GM23338 (cell line): ENCODE results near the gene SMYD3. TPM values are rescaled to one million over a fixed set of nuclear protein-coding genes. Genes with fewer than 3 reads are reported as not detected.

Experiments
- ATAC-seq: fragments of 200-7000 bp; cut with Tn5 transposase; 3 replicates; pipeline ENCODE4 v1.9.1; 2020
- DNase-seq: peaks from one replicate; pipeline ENCODE4 v3.0.0-alpha.2; 2015; ENCODE audit warnings: low spot score
- H2AFZ ChIP-seq: fragments of 200-600 bp; sonication (generic); 2 replicates; pipeline ENCODE4 v1.8.0; 2016; ENCODE audit warnings: antibody characterized with exemption, mild to moderate bottlenecking, moderate library complexity
- H3F3A ChIP-seq: fragments of 200-600 bp; sonication (generic); replicated peaks from 2 replicates; pipeline ENCODE4 v1.8.0; 2017; ENCODE audit warnings: antibody characterized with exemption, mixed run types, low read depth
- H3K27ac ChIP-seq: fragments of 200-600 bp; sonication (generic); 2 replicates; pipeline ENCODE4 v1.6.1; 2016; ENCODE audit warnings: low read depth
- H3K27me3 ChIP-seq: fragments of 200-600 bp; sonication (generic); 2 replicates; pipeline ENCODE4 v1.8.0; 2016; ENCODE audit warnings: mild to moderate bottlenecking, mixed run types, moderate library complexity; ENCODE audit not compliant: insufficient read depth
- H3K36me3 ChIP-seq: fragments of 200-600 bp; sonication (generic); 2 replicates; pipeline ENCODE4 v1.8.0; 2016; ENCODE audit warnings: mild to moderate bottlenecking; ENCODE audit not compliant: insufficient read depth
- H3K4me1 ChIP-seq: fragments of 200-600 bp; sonication (generic); 2 replicates; pipeline ENCODE4 v1.8.0; 2016; ENCODE audit warnings: mild to moderate bottlenecking, moderate library complexity; ENCODE audit not compliant: insufficient read depth
- H3K4me2 ChIP-seq: fragments of 200-600 bp; sonication (generic); 2 replicates; pipeline ENCODE4 v1.7.1; 2017; ENCODE audit warnings: mixed run types
- H3K4me3 ChIP-seq: fragments of 200-600 bp; sonication (generic); 2 replicates; pipeline ENCODE4 v1.6.1; 2016; ENCODE audit warnings: mixed run types
- H3K79me2 ChIP-seq: fragments of 200-600 bp; sonication (generic); replicated peaks from 2 replicates; pipeline ENCODE4 v1.8.0; 2017; ENCODE audit warnings: mild to moderate bottlenecking; ENCODE audit not compliant: insufficient read depth
- H3K9me2 ChIP-seq: fragments of 200-600 bp; sonication (generic); 2 replicates; pipeline ENCODE4 v1.8.0; 2017; ENCODE audit not compliant: insufficient read depth
- H4K20me1 ChIP-seq: fragments of 200-600 bp; sonication (generic); replicated peaks from 2 replicates; pipeline ENCODE4 v1.8.0; 2017; ENCODE audit warnings: mild to moderate bottlenecking; ENCODE audit not compliant: insufficient read depth
- H3K27ac Mint-ChIP-seq: 2 replicates; pipeline ENCODE4 v1.8.0; 2020; ENCODE audit warnings: inconsistent platforms, mild to moderate bottlenecking, moderate library complexity, mixed read lengths
- H3K27me3 Mint-ChIP-seq: 3 replicates; pipeline ENCODE4 v1.8.0; 2022; ENCODE audit warnings: low read depth, mild to moderate bottlenecking, moderate library complexity, mixed read lengths, inconsistent platforms; ENCODE audit not compliant: insufficient read depth, poor library complexity
- H3K36me3 Mint-ChIP-seq: 3 replicates; pipeline ENCODE4 v1.8.0; 2021; ENCODE audit warnings: low read depth, mild to moderate bottlenecking, inconsistent platforms, moderate library complexity, mixed read lengths
- H3K4me1 Mint-ChIP-seq: 3 replicates; pipeline ENCODE4 v1.8.0; 2020; ENCODE audit warnings: mild to moderate bottlenecking, inconsistent platforms, mixed read lengths
- H3K4me3 Mint-ChIP-seq: 3 replicates; pipeline ENCODE4 v1.8.0; 2021; ENCODE audit warnings: moderate library complexity, mild to moderate bottlenecking, inconsistent platforms, mixed read lengths
- H3K9me3 Mint-ChIP-seq: 3 replicates; pipeline ENCODE4 v1.8.0; 2020; ENCODE audit warnings: moderate library complexity, mild to moderate bottlenecking, inconsistent platforms, mixed read lengths
- CREB1 ChIP-seq: fragments of 250-450 bp; sonication (Bioruptor Pico); IDR thresholded peaks from 2 replicates; pipeline ENCODE4 v1.5.0; 2020; ENCODE audit warnings: low read depth, mild to moderate bottlenecking, moderate library complexity
- EZH2phosphoT487 ChIP-seq: fragments of 200-600 bp; sonication (generic); IDR thresholded peaks from one replicate; pipeline ENCODE4 v1.8.1; 2018; ENCODE audit warnings: antibody characterized with exemption; ENCODE audit not compliant: unreplicated experiment
- POLR2AphosphoS5 ChIP-seq: IDR thresholded peaks from 2 replicates; pipeline ENCODE4 v1.6.1; 2016; ENCODE audit warnings: antibody characterized with exemption, low read depth
- STAT1 ChIP-seq: IDR thresholded peaks from one replicate; pipeline ENCODE4 v1.6.1; 2016; ENCODE audit warnings: antibody characterized with exemption; ENCODE audit not compliant: unreplicated experiment
- ZNF331 ChIP-seq: fragments of 250-450 bp; sonication (Bioruptor Pico); IDR thresholded peaks from 2 replicates; pipeline ENCODE4 v1.5.0; 2020; ENCODE audit warnings: low read depth, mild to moderate bottlenecking, moderate library complexity
- polyA plus RNA-seq: library from polyadenylated mRNA; unstranded; fragments of >200 nt; fragmentation: Nextera tagmentation; extraction: Ambion mirVana; gene quantifications from 2 replicates; pipeline ENCODE4 v1.2.1, GENCODE V29; 2016
- total RNA-seq: library from RNA; depleted of rRNA; stranded (reverse); fragments of >200 nt; shearing (Covaris generic); gene quantifications from 2 replicates; pipeline ENCODE4 v1.2.3, GENCODE V29; 2014
- TF ChIP-seq, protein P1 (sequence below), 2 experiments: fragments of 200-600 bp in 1 of 2; sonication (generic) in 1 of 2; conservative IDR thresholded peaks; 2 replicates each; pipeline versions ENCODE4 v1.5.1 to v1.6.1; 2016 to 2017; ENCODE audit warnings: antibody characterized with exemption in 2 of 2, low read depth in 2 of 2, mild to moderate bottlenecking in 2 of 2, moderate library complexity in 1 of 2
- TF ChIP-seq, protein P2 (sequence below): IDR thresholded peaks from one replicate; pipeline ENCODE4 v1.6.1; 2018; ENCODE audit warnings: antibody characterized with exemption; ENCODE audit not compliant: unreplicated experiment
- TF ChIP-seq, protein P3 (sequence below): IDR thresholded peaks from 2 replicates; pipeline ENCODE4 v1.6.1; 2016; ENCODE audit warnings: antibody characterized with exemption
- TF ChIP-seq, protein P4 (sequence below): fragments of 250-450 bp; sonication (Bioruptor Pico); IDR thresholded peaks from 2 replicates; pipeline ENCODE4 v1.5.0; 2020; ENCODE audit warnings: mild to moderate bottlenecking, moderate library complexity

SMYD3 gene
- total and polyA plus RNA-seq, 2 experiments from 2014 or later, result 31.8 to 34.4 TPM

DNA sequence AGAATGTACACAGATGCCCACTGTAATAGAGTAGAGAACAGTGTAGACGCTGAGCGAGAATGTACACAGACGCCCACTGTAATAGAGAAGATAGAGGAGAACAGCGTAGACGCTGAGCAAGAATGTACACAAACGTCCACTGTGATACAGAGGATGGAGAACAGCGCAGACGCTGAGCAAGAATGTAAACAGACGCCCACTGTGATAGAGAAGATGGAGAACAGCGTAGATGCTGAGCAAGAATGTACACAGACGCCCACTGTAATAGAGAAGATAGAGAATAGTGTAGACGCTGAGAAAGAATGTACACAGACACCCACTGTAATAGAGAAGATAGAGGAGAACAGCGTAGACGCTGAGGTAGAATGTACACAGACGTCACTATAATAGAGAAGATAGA is 306.9 kb downstream of the SMYD3 start:
- Histone ChIP-seq H3K27ac (no peak overlapping the region), H3K79me2 (no peaks in the 10 kb centered on the region), H2AFZ (no peak overlapping the region), H3K9me2 (no peaks in the 10 kb centered on the region), H3F3A (no peaks in the 10 kb centered on the region), H3K4me2 (no peak overlapping the region), H3K27me3 (no peaks in the 10 kb centered on the region), H3K4me3 (no peak overlapping the region), H3K4me1 (no peaks in the 10 kb centered on the region), H3K36me3 (no peaks in the 10 kb centered on the region), H4K20me1 (no peaks in the 10 kb centered on the region)
- TF ChIP-seq ZNF331 (CRISPR knock-in tag), result no peak
- TF ChIP-seq, protein P1, sequence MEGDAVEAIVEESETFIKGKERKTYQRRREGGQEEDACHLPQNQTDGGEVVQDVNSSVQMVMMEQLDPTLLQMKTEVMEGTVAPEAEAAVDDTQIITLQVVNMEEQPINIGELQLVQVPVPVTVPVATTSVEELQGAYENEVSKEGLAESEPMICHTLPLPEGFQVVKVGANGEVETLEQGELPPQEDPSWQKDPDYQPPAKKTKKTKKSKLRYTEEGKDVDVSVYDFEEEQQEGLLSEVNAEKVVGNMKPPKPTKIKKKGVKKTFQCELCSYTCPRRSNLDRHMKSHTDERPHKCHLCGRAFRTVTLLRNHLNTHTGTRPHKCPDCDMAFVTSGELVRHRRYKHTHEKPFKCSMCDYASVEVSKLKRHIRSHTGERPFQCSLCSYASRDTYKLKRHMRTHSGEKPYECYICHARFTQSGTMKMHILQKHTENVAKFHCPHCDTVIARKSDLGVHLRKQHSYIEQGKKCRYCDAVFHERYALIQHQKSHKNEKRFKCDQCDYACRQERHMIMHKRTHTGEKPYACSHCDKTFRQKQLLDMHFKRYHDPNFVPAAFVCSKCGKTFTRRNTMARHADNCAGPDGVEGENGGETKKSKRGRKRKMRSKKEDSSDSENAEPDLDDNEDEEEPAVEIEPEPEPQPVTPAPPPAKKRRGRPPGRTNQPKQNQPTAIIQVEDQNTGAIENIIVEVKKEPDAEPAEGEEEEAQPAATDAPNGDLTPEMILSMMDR (conservative IDR thresholded peaks at IDR 0.05; ENCODE audit: low read depth in 2 of 2), result no peak
- TF ChIP-seq POLR2AphosphoS5, result no peak
- no peak for TF ChIP-seq EZH2phosphoT487
- no peak for TF ChIP-seq STAT1
- DNase-seq (no peak), ATAC-seq (no peak)
- Mint-ChIP-seq H3K27ac (no peak overlapping the region), H3K4me1 (peaks cover 15% of the 10 kb centered on the region; the same call in 2 of the 3 replicates), H3K36me3 (no peaks in the 10 kb centered on the region), H3K27me3 (peaks cover 4% of the 10 kb centered on the region), H3K9me3 (no peaks in the 10 kb centered on the region), H3K4me3 (no peak overlapping the region)

DNA sequence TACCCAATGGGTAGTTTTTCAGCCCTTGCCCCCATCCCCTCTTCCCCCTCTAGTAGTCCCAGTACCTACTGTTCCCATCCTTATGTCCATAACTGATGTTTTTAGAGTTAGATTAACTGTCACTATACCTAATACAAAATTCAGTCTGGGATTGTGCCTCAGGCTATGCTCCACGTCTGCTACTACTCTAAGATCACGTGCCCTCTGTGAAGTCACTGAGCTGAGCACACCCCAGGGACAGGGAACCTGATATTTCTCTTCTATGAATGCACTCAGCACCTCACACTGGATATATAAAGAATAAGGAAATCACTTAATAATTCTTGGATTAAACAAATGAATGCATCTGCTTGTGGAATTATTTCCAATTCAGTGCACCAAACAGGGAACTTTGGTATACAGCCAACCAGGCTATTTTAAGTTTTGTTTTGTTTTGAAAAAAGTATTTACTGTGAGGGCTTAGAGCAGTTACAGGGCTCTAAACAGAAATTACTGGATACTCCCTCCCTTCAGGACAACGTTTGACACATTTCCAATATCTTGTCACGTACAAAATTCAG is 307.9 kb downstream of the SMYD3 start:
- no peak overlapping the region for H3K4me3 ChIP-seq

More for the DNA sequence above, 307.9 kb downstream of the SMYD3 start:
- TF ChIP-seq POLR2AphosphoS5, result no peak
- TF ChIP-seq, protein P2, sequence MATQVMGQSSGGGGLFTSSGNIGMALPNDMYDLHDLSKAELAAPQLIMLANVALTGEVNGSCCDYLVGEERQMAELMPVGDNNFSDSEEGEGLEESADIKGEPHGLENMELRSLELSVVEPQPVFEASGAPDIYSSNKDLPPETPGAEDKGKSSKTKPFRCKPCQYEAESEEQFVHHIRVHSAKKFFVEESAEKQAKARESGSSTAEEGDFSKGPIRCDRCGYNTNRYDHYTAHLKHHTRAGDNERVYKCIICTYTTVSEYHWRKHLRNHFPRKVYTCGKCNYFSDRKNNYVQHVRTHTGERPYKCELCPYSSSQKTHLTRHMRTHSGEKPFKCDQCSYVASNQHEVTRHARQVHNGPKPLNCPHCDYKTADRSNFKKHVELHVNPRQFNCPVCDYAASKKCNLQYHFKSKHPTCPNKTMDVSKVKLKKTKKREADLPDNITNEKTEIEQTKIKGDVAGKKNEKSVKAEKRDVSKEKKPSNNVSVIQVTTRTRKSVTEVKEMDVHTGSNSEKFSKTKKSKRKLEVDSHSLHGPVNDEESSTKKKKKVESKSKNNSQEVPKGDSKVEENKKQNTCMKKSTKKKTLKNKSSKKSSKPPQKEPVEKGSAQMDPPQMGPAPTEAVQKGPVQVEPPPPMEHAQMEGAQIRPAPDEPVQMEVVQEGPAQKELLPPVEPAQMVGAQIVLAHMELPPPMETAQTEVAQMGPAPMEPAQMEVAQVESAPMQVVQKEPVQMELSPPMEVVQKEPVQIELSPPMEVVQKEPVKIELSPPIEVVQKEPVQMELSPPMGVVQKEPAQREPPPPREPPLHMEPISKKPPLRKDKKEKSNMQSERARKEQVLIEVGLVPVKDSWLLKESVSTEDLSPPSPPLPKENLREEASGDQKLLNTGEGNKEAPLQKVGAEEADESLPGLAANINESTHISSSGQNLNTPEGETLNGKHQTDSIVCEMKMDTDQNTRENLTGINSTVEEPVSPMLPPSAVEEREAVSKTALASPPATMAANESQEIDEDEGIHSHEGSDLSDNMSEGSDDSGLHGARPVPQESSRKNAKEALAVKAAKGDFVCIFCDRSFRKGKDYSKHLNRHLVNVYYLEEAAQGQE, result no peak
- TF ChIP-seq CREB1 (CRISPR knock-in tag), result no peak
- TF ChIP-seq, protein P3, sequence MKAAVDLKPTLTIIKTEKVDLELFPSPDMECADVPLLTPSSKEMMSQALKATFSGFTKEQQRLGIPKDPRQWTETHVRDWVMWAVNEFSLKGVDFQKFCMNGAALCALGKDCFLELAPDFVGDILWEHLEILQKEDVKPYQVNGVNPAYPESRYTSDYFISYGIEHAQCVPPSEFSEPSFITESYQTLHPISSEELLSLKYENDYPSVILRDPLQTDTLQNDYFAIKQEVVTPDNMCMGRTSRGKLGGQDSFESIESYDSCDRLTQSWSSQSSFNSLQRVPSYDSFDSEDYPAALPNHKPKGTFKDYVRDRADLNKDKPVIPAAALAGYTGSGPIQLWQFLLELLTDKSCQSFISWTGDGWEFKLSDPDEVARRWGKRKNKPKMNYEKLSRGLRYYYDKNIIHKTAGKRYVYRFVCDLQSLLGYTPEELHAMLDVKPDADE, result no peak
- TF ChIP-seq, protein P4, sequence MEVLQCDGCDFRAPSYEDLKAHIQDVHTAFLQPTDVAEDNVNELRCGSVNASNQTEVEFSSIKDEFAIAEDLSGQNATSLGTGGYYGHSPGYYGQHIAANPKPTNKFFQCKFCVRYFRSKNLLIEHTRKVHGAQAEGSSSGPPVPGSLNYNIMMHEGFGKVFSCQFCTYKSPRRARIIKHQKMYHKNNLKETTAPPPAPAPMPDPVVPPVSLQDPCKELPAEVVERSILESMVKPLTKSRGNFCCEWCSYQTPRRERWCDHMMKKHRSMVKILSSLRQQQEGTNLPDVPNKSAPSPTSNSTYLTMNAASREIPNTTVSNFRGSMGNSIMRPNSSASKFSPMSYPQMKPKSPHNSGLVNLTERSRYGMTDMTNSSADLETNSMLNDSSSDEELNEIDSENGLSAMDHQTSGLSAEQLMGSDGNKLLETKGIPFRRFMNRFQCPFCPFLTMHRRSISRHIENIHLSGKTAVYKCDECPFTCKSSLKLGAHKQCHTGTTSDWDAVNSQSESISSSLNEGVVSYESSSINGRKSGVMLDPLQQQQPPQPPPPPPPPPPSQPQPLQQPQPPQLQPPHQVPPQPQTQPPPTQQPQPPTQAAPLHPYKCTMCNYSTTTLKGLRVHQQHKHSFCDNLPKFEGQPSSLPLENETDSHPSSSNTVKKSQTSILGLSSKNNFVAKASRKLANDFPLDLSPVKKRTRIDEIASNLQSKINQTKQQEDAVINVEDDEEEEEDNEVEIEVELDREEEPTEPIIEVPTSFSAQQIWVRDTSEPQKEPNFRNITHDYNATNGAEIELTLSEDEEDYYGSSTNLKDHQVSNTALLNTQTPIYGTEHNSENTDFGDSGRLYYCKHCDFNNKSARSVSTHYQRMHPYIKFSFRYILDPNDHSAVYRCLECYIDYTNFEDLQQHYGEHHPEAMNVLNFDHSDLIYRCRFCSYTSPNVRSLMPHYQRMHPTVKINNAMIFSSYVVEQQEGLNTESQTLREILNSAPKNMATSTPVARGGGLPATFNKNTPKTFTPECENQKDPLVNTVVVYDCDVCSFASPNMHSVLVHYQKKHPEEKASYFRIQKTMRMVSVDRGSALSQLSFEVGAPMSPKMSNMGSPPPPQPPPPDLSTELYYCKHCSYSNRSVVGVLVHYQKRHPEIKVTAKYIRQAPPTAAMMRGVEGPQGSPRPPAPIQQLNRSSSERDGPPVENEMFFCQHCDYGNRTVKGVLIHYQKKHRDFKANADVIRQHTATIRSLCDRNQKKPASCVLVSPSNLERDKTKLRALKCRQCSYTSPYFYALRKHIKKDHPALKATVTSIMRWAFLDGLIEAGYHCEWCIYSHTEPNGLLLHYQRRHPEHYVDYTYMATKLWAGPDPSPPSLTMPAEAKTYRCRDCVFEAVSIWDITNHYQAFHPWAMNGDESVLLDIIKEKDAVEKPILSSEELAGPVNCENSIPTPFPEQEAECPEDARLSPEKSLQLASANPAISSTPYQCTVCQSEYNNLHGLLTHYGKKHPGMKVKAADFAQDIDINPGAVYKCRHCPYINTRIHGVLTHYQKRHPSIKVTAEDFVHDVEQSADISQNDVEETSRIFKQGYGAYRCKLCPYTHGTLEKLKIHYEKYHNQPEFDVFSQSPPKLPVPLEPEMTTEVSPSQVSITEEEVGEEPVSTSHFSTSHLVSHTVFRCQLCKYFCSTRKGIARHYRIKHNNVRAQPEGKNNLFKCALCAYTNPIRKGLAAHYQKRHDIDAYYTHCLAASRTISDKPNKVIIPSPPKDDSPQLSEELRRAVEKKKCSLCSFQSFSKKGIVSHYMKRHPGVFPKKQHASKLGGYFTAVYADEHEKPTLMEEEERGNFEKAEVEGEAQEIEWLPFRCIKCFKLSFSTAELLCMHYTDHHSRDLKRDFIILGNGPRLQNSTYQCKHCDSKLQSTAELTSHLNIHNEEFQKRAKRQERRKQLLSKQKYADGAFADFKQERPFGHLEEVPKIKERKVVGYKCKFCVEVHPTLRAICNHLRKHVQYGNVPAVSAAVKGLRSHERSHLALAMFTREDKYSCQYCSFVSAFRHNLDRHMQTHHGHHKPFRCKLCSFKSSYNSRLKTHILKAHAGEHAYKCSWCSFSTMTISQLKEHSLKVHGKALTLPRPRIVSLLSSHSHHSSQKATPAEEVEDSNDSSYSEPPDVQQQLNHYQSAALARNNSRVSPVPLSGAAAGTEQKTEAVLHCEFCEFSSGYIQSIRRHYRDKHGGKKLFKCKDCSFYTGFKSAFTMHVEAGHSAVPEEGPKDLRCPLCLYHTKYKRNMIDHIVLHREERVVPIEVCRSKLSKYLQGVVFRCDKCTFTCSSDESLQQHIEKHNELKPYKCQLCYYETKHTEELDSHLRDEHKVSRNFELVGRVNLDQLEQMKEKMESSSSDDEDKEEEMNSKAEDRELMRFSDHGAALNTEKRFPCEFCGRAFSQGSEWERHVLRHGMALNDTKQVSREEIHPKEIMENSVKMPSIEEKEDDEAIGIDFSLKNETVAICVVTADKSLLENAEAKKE (CRISPR knock-in tag), result no peak
- H3K9me3 Mint-ChIP-seq, result no peaks in the 10 kb centered on the region
- Histone ChIP-seq H3F3A (no peaks in the 10 kb centered on the region), H4K20me1 (no peaks in the 10 kb centered on the region), H3K36me3 (no peaks in the 10 kb centered on the region), H3K27ac (no peak overlapping the region), H3K9me2 (no peaks in the 10 kb centered on the region), H3K4me1 (no peaks in the 10 kb centered on the region), H3K27me3 (no peaks in the 10 kb centered on the region), H3K79me2 (no peaks in the 10 kb centered on the region), H2AFZ (no peak overlapping the region), H3K4me2 (no peak overlapping the region)
- H3K36me3 Mint-ChIP-seq, result no peaks in the 10 kb centered on the region
- ATAC-seq (no peak), DNase-seq (no peak)
- no peak overlapping the region for H3K4me3 Mint-ChIP-seq
- peaks cover 20% of the 10 kb centered on the region; the same call in 2 of the 3 replicates for H3K4me1 Mint-ChIP-seq
- H3K27me3 Mint-ChIP-seq, result peaks cover 4% of the 10 kb centered on the region
- H3K27ac Mint-ChIP-seq, result no peak overlapping the region
